Measurements from ENCODE around the gene PPP2R2B. TPM values are rescaled to one million over a fixed set of nuclear protein-coding genes. Genes with fewer than 3 reads are reported as not detected.

The PPP2R2B gene
- total RNA-seq, 2 donors from 2014 or later, result 6.9 to 12.1 TPM

DNA sequence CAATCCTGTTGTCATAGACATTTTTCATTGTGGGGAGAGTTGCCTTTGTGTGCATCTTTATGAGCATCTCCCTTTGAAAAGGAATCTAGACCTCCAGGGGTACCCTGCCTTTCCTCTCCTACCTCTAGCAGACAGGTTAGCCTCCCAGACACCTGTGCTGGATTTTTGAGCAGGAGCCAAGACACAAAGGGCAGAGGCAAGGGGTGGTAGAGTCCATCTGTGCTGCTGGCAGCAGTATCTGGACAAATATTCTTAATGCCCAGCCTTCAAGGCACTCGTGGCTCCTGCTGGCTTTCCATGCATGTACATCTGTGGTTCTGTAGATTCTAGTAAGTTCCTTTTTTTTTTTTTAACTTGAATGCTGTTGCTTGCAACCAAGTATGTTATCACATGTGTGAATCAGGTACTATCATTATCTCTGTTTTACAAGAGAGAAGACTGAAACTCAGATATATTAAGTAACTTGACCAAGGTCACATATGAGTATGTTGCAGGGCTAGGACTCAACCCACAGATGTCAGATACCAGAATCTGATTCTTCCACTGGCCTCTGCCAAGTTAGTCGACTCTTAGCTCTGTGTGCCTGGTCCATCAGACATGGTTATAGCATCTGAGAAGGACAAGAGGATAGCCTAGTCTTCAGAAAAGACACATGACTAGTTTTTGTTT, 329.6 kb downstream of the PPP2R2B start:
- H3K4me3 Mint-ChIP-seq, result no peak overlapping the region
- H3K27ac Mint-ChIP-seq, result no peak overlapping the region
- no peaks in the 10 kb centered on the region for H3K36me3 Mint-ChIP-seq (ENCODE audit: low read depth)
- no peaks in the 10 kb centered on the region for H3K9me3 ChIP-seq (ENCODE audit: control insufficient read depth, low read length, poor library complexity, severe bottlenecking)
- H3K4me1 Mint-ChIP-seq, result no peaks in the 10 kb centered on the region
- DNase-seq (no peak), ATAC-seq (no peak)
- H3K27me3 Mint-ChIP-seq, result peaks cover 26% of the 10 kb centered on the region

DNA sequence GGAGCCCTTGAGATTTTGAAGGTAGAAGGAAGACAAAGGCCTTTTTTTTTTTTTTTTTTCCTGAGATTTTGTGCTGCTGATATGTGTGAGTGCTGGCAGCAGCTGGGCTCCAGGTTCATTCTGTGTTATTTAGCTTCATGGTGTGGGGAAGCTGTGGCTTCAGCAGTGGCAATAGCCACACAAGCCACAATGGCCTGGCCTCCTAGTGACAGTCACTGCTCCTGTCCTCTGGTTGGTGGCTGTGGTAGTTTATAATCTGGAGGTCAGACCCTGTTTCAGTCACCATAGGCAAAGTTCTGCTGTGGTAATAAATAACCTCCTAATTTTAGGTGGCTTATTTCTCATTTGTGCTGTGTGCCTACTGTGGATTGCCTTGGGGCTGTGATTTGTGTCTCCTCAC, 334.3 kb downstream of the PPP2R2B start:
- DNase-seq, result no peak
- no peaks in the 10 kb centered on the region for H3K9me3 ChIP-seq (ENCODE audit: control insufficient read depth, low read length, poor library complexity, severe bottlenecking)
- H3K27me3 Mint-ChIP-seq, result peaks cover 10% of the 10 kb centered on the region
- peaks cover 2% of the 10 kb centered on the region for H3K4me1 Mint-ChIP-seq
- no peak overlapping the region for H3K27ac Mint-ChIP-seq
- H3K36me3 Mint-ChIP-seq (ENCODE audit: low read depth), result no peaks in the 10 kb centered on the region
- ATAC-seq, result no peak
- no peak overlapping the region for H3K4me3 Mint-ChIP-seq

DNA sequence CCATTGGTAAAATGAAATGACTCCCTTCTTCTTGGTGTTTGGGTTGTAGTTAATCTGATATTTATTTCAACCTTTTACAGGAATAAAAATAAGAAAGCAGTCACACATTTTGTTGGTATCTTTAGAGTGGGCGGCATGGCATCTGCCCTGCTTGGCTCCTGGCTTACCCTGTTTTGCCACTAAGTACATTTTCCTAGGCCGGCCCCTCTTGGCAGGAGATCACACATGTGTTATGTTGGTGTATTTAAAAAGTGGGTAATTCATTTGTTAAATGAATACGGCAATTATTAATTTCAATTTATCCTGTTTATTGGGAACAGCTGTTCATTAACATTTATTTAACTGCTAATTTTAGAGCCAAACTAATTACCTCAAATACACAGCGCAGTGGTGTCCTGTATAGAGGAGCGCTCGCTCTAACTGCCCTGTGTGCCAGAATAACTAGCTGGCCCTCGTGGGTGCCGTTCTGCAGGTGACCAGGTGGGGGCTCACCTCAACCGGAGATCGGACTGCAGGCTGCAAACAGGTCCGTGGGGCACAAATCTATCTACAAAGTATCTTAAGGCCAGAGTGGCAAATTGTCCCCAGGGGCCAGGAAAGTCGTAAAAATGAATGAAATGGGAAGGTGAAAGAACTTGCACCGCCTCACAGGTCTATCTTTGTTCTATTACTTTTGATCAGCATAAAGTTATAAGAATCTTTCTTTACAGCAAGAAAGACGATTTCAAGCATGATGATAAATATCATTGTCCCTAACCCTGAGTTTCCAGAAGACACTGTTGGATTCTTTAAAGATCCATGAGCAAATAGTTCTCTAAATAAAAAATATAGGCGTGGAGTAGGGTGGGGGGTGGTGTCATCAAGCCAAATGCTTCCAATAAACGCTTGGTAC, 336.4 kb downstream of the PPP2R2B start:
- DNase-seq (peak; percentile 40 to 62 (median 46)), ATAC-seq (peak; percentile 93)
- Mint-ChIP-seq H3K27ac (no peak overlapping the region), H3K4me3 (peak overlapping the region; percentile 15), H3K4me1 (peaks cover 2% of the 10 kb centered on the region), H3K27me3 (peaks cover 5% of the 10 kb centered on the region), H3K36me3 (ENCODE audit: low read depth) (no peaks in the 10 kb centered on the region)
- no peaks in the 10 kb centered on the region for H3K9me3 ChIP-seq (ENCODE audit: control insufficient read depth, low read length, poor library complexity, severe bottlenecking)

DNA sequence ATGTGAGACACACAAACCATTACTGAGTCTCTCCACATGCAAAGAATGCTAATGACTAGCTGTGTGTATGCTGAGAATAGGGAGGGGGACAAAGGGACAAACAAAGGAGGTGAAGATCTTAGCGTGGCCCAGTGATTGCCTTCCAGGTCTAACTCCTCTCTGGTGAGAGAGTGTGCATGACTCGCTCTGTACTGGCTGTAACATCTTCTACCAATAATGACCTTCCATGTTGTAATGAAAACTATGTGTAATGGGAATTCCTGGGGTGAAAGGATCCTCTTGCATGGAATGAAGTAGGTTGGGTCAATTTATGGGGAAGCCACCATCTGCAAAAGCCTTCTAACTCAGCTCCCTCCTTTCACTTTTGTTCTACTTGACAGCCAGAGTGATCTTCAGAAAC, 338.1 kb downstream of the PPP2R2B start:
- Mint-ChIP-seq H3K36me3 (ENCODE audit: low read depth) (no peaks in the 10 kb centered on the region), H3K4me3 (no peak overlapping the region), H3K27me3 (peaks cover 12% of the 10 kb centered on the region), H3K4me1 (peaks cover 5% of the 10 kb centered on the region), H3K27ac (no peak overlapping the region)
- ATAC-seq (no peak), DNase-seq (no peak)
- H3K9me3 ChIP-seq (ENCODE audit: control insufficient read depth, low read length, poor library complexity, severe bottlenecking), result no peaks in the 10 kb centered on the region

DNA sequence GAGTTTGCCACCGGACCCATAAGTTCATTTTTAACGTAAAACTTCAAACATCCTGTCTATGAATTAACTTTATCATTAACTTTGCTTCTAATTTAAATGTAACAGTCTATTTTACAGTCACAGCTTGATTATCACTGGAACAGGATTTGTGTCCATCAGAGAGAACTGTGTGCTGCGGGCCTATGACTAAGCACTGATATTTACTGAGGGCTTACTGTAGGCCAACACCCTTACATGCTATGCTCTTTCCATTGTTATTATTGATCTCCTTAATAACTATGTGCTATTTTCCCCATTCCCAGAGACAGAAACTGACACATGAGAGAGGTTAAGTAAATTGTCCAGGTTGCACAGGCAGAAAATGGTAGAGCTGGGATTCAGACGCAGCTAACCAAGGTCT, 338.6 kb downstream of the PPP2R2B start:
- Mint-ChIP-seq H3K4me1 (peaks cover 5% of the 10 kb centered on the region), H3K27ac (no peak overlapping the region), H3K4me3 (no peak overlapping the region), H3K27me3 (peaks cover 12% of the 10 kb centered on the region), H3K36me3 (ENCODE audit: low read depth) (no peaks in the 10 kb centered on the region)
- no peaks in the 10 kb centered on the region for H3K9me3 ChIP-seq (ENCODE audit: control insufficient read depth, low read length, poor library complexity, severe bottlenecking)
- no peak for ATAC-seq
- DNase-seq, result no peak

DNA sequence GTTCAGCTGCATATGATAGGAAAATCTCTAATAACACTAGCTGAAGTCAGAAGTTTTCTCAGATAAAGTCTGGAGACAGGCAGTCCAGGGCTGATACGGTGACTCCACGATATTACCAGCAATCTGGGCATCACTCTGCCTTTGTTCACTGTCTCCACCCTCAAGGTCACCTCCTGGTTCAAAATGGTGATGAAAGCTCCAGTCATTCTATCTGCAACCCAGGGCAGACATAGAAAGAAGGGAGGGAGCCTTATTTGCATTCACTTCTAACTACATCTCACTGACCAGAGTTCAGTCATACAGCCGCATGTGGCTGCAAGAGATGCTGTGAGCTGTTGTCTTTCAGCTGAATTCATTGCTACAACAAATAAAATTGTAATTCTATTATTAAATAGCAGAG, 340.1 kb downstream of the PPP2R2B start:
- H3K4me1 Mint-ChIP-seq, result peaks cover 6% of the 10 kb centered on the region

DNA sequence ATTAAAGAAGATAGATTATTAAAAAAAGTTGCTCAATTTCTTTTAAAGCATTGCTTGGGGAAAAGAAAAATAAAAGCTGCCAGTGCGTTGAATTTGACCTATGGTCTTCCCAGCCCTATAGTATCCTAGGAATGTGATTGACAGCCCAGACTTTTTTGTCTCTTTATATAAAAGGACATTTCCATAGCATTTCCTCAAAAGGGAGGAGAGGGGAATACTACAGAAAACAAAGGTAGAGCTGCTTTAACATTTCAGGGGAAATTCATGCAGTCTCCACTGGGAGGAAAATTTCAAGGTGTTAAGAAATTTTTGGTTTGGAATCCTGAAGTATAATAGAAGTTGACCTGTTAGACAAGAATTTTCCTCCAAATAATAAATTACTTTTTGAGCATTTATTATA, 344.7 kb downstream of the PPP2R2B start:
- H3K36me3 Mint-ChIP-seq (ENCODE audit: low read depth), result no peaks in the 10 kb centered on the region
- H3K27ac Mint-ChIP-seq, result no peak overlapping the region
- H3K27me3 Mint-ChIP-seq, result peaks cover 12% of the 10 kb centered on the region
- peaks cover 7% of the 10 kb centered on the region for H3K4me1 Mint-ChIP-seq
- ATAC-seq, result no peak
- DNase-seq, result no peak
- no peaks in the 10 kb centered on the region for H3K9me3 ChIP-seq (ENCODE audit: control insufficient read depth, low read length, poor library complexity, severe bottlenecking)
- no peak overlapping the region for H3K4me3 Mint-ChIP-seq

More for the DNA sequence above, 340.1 kb downstream of the PPP2R2B start:
- H3K9me3 ChIP-seq (ENCODE audit: control insufficient read depth, low read length, poor library complexity, severe bottlenecking), result no peaks in the 10 kb centered on the region
- no peak for DNase-seq
- H3K36me3 Mint-ChIP-seq (ENCODE audit: low read depth), result no peaks in the 10 kb centered on the region
- no peak overlapping the region for H3K4me3 Mint-ChIP-seq
- H3K27me3 Mint-ChIP-seq, result peaks cover 12% of the 10 kb centered on the region
- no peak for ATAC-seq
- no peak overlapping the region for H3K27ac Mint-ChIP-seq

DNA sequence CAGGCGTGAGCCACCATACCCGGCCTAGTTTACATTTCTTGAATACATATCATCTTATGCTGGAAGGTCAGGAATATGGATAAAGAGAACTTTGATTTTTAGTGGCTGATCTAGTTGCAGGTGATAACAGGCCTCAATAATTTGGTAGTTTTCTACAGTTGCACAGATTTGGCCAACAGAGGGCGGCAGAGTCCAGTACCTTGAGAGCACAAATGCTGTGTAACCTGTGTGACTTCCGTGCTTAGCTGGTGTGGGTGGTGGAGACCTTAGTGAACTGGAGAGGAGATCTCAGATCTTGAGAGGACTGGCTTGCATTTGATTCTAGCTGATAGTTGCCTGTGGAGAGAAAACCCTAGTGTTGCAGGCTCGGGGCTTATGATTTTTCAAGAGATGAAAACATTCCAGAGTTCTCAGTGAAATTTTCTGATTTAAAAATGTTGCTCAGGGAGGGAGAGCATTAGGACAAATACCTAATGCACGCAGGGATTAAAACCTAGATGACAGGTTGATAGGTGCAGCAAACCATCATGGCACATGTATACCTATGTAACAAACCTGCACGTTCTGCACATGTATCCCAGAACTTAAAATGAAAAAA, 345.2 kb downstream of the PPP2R2B start:
- Mint-ChIP-seq H3K27ac (peak overlapping the region; percentile 72), H3K36me3 (ENCODE audit: low read depth) (no peaks in the 10 kb centered on the region), H3K4me1 (peaks cover 7% of the 10 kb centered on the region), H3K4me3 (no peak overlapping the region), H3K27me3 (peaks cover 12% of the 10 kb centered on the region)
- DNase-seq (peak; percentile 35 to 68 (median 37)), ATAC-seq (peak; percentile 97)
- no peaks in the 10 kb centered on the region for H3K9me3 ChIP-seq (ENCODE audit: control insufficient read depth, low read length, poor library complexity, severe bottlenecking)
